AG08396 (cell line): ENCODE results near the gene CDC42EP5.

Experiments used
- DNase-seq: peaks from one replicate; pipeline ENCODE4 v3.0.0; 2012; ENCODE audit warnings: low spot score, mixed read lengths

CDC42EP5 gene

GRCh38 chr19:54425382-54425723, 47.7 kb downstream of the CDC42EP5 start:
- no peak for DNase-seq

- no peak for DNase-seq
These were observed 48.3 kb downstream of the CDC42EP5 start for GRCh38 chr19:54424660-54425381.

GRCh38 chr19:54424201-54424600, 48.9 kb downstream of the CDC42EP5 start:
- DNase-seq, result no peak

GRCh38 chr19:54422136-54422535, 51.0 kb downstream of the CDC42EP5 start:
- no peak for DNase-seq

GRCh38 chr19:54421521-54421920, 51.6 kb downstream of the CDC42EP5 start:
- DNase-seq, result no peak

GRCh38 chr19:54421169-54421516, 52.0 kb downstream of the CDC42EP5 start:
- no peak for DNase-seq

GRCh38 chr19:54420383-54421168, 52.5 kb downstream of the CDC42EP5 start:
- no peak for DNase-seq

GRCh38 chr19:54420068-54420382, 53.1 kb downstream of the CDC42EP5 start:
- no peak for DNase-seq

- no peak for DNase-seq
These were observed 53.9 kb downstream of the CDC42EP5 start for GRCh38 chr19:54418930-54419800.

- DNase-seq, result no peak
These were observed 54.8 kb downstream of the CDC42EP5 start for GRCh38 chr19:54418030-54418929.

GRCh38 chr19:54416695-54417491, 56.2 kb downstream of the CDC42EP5 start:
- no peak for DNase-seq

- DNase-seq, result no peak
These were observed 57.0 kb downstream of the CDC42EP5 start for GRCh38 chr19:54415901-54416673.

GRCh38 chr19:54415208-54415900, 57.7 kb downstream of the CDC42EP5 start, which contains the start of gene TTYH1:
Gene TTYH1, plus strand, starts transcription at chr19:54415464. Its CDS starts 89 bp downstream, at chr19:54415553.
- no peak for DNase-seq
